Kidney (tissue), 14 donors: ENCODE data around the gene IFNB1. TPM values are rescaled to one million over a fixed set of nuclear protein-coding genes. Genes with fewer than 3 reads are reported as not detected.
A peak's percentile ranks its signal among the peaks of the same experiment; 100 is the strongest.

Experiments
- DNase-seq, 5 donors: peaks; one replicate each; pipeline ENCODE4 v3.0.0-alpha.2; 2013 to 2020
- FAIRE-seq: peaks from 2 replicates; lab custom pipeline; 2012; peaks lifted over from hg19 to GRCh38; lab: Jason Lieb, UNC
- H3K27ac ChIP-seq, 2 donors: one replicate each; pipeline ENCODE4 v1.7.0; 2013; ENCODE audit warnings: low read depth in 2 of 2, low read length in 2 of 2, inconsistent platforms in 1 of 2
- H3K27me3 ChIP-seq: one replicate; pipeline ENCODE4 v1.7.1; 2013; ENCODE audit warnings: low read length, inconsistent platforms; ENCODE audit not compliant: control insufficient read depth, insufficient read depth
- H3K36me3 ChIP-seq, 3 donors: one replicate each; pipeline versions ENCODE4 v1.7.0 to v1.7.1; 2013; ENCODE audit warnings: low read length in 3 of 3, control low read depth in 1 of 3, inconsistent platforms in 1 of 3; ENCODE audit not compliant: insufficient read depth in 3 of 3, control insufficient read depth in 2 of 3
- H3K4me1 ChIP-seq, 3 donors: one replicate each; pipeline versions ENCODE4 v1.7.0 to v1.7.1; 2013; ENCODE audit warnings: low read length in 3 of 3, inconsistent platforms in 1 of 3, low read depth in 1 of 3; ENCODE audit not compliant: control insufficient read depth in 2 of 3, insufficient read depth in 2 of 3
- H3K4me3 ChIP-seq, 3 donors: one replicate each; pipeline versions ENCODE4 v1.7.0 to v1.8.1; 2013; ENCODE audit warnings: low read length in 3 of 3, control low read depth in 1 of 3, inconsistent platforms in 1 of 3
- H3K9ac ChIP-seq, 3 donors: one replicate each; pipeline versions ENCODE4 v1.7.0 to v1.7.1; 2013; ENCODE audit warnings: low read length in 3 of 3, control low read depth in 1 of 3, inconsistent platforms in 1 of 3
- H3K9me3 ChIP-seq, 3 donors: one replicate each; pipeline versions ENCODE4 v1.7.0 to v1.7.1; 2013; ENCODE audit warnings: low read length in 3 of 3, control low read depth in 1 of 3, inconsistent platforms in 1 of 3; ENCODE audit not compliant: control insufficient read depth in 2 of 3, insufficient read depth in 1 of 3
- intact Hi-C: fragments of 100-400 bp; cut with DNase I; formaldehyde crosslinking; loops from one replicate; pipeline ENCODE4 v1.11.1; 2022
- polyA plus RNA-seq: library from polyadenylated mRNA; stranded (reverse); fragments of 350-450 nt; fragmentation: Illumina TruSeq; extraction: RNeasy Lipid Tissue Mini Kit (QIAGEN cat#74804); gene quantifications from one replicate; pipeline ENCODE4 v1.2.3, GENCODE V29; 2014; ENCODE audit warnings: low read depth, low replicate concordance; ENCODE audit not compliant: insufficient read depth
- total RNA-seq: library from RNA; stranded (reverse); fragmentation: NEBNext Ultra II Directional; extraction: Animal tissue kit (Norgen Biotek cat#: 25700); gene quantifications from one replicate; pipeline ENCODE4 v1.2.1, GENCODE V29; 2021
- TF ChIP-seq, protein P1 (sequence below): IDR thresholded peaks from 3 replicates; pipeline ENCODE4 v1.5.1; 2012; ENCODE audit warnings: mild to moderate bottlenecking, moderate library complexity, borderline replicate concordance; ENCODE audit not compliant: insufficient read depth; ENCODE audit errors: extremely low read depth
- donor health status: control.
- donor health status: control.
- donor health status: control.
- donor health status: control.
- donor health status: control.
- donor health status: DM: yes; HTN: yes; CAD: no.
- donor health status: Normal renal cell carcinoma (clear cell type).

IFNB1 gene
- total and polyA plus RNA-seq, 2 donors from 2014 or later = not detected

DNA sequence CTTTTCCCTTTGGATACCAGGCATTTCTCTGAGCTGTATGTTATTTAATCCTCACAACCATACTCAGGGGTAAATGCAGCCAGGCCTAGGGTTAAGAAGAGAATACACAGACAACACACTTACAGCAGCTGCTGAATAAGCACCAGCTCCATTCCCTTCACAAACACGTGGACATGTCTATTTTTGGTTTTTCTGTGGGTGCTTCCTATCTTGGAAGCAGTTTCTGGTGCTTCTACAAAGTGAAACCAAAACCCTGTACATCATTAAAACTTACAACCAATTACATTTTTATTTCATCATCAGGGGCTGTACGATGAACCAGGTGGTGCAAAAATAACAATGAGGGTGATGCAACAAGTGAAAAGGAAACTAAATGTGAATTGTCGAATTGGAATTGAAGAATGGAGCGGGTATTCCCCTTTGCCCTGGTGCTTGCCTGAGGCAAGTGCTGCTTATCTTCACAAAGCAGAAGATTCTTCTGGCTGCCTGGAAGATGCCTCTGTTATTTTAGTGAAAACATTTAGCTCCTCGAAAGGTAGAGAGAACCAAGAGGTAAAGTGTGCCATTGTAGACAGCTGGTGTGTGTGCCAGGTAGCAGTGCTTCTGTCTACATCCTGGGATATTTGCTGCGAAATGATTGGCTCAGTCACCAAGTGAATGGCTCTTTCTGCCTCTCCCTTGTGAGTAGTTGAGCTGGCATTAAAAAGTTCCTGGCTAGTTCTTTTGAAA lies 18.6 kb upstream of the IFNB1 start:
- TF ChIP-seq, protein P1, sequence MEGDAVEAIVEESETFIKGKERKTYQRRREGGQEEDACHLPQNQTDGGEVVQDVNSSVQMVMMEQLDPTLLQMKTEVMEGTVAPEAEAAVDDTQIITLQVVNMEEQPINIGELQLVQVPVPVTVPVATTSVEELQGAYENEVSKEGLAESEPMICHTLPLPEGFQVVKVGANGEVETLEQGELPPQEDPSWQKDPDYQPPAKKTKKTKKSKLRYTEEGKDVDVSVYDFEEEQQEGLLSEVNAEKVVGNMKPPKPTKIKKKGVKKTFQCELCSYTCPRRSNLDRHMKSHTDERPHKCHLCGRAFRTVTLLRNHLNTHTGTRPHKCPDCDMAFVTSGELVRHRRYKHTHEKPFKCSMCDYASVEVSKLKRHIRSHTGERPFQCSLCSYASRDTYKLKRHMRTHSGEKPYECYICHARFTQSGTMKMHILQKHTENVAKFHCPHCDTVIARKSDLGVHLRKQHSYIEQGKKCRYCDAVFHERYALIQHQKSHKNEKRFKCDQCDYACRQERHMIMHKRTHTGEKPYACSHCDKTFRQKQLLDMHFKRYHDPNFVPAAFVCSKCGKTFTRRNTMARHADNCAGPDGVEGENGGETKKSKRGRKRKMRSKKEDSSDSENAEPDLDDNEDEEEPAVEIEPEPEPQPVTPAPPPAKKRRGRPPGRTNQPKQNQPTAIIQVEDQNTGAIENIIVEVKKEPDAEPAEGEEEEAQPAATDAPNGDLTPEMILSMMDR = no peak
- H3K9me3 ChIP-seq = no peaks in the 10 kb centered on the region
- intact Hi-C loops = no loop called here
- FAIRE-seq = no peak
- DNase-seq = peak in 1 of 5 donors; percentile 3
- peak overlapping the region; percentile 23 to 27 for H3K27ac ChIP-seq
- no peaks in the 10 kb centered on the region for H3K27me3 ChIP-seq
- no peaks in the 10 kb centered on the region for H3K36me3 ChIP-seq
- peak overlapping the region in 1 of 3 donors; percentile 18 for H3K4me3 ChIP-seq
- H3K4me1 ChIP-seq = no peaks in the 10 kb centered on the region
- H3K9ac ChIP-seq = no peak overlapping the region

DNA sequence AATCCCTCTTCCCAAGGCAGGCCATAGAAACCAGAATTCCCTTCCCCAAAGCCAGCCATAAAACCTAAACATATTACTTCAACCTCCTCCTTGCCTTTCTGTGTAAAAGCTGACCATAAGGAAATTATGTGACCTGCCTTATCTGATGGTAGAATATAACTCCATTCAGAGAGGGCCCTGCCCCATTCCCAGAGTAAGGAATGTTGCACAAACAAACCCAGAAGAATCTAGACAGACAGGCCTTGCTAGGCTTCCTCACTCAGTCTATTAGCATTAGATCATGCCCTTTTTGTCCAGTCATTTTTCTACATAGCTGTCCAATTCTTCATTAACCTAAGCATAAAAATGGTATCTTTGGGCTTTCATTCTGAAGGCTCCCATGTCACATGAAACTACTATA lies 17.8 kb upstream of the IFNB1 start:
- Histone ChIP-seq H3K4me3 (no peak overlapping the region), H3K9ac (no peak overlapping the region), H3K27ac (no peak overlapping the region), H3K27me3 (no peaks in the 10 kb centered on the region), H3K9me3 (no peaks in the 10 kb centered on the region), H3K4me1 (no peaks in the 10 kb centered on the region), H3K36me3 (no peaks in the 10 kb centered on the region)
- DNase-seq (no peak), FAIRE-seq (no peak)
- intact Hi-C loops = no loop called here
- TF ChIP-seq, protein P1 = no peak

DNA sequence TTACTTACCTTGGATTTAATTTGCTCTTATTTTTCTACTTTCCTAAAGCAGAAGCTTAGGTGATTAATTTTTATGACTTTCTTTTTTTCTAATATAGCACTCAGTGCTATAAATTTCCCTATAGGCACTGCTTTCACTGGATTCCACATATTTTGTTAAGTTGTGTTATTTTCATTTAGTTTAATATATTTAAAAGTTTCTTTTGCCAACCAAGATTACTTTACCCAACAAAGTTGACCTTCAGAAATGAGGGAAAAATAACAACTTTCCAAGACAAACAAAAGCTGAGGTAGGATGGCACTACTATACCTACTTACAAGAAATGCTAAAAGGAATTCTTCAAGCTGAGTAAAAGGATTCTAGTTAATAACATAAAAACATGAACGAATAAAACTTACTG lies 8.8 kb upstream of the IFNB1 start:
- FAIRE-seq = no peak
- no peaks in the 10 kb centered on the region for H3K4me1 ChIP-seq
- DNase-seq = no peak

More for the DNA sequence above, 8.8 kb upstream of the IFNB1 start:
- H3K4me3 ChIP-seq = no peak overlapping the region
- intact Hi-C loops = no loop called here
- H3K27me3 ChIP-seq = no peaks in the 10 kb centered on the region
- H3K36me3 ChIP-seq = no peaks in the 10 kb centered on the region
- TF ChIP-seq, protein P1 = no peak
- H3K9ac ChIP-seq = no peak overlapping the region
- H3K27ac ChIP-seq = no peak overlapping the region
- H3K9me3 ChIP-seq = peaks cover 0 to 7% (median 0%) of the 10 kb centered on the region in 3 donors
